Suprapubic skin (tissue), 4 donors: ENCODE data around the gene TMEM8B. TPM values are rescaled to one million over a fixed set of nuclear protein-coding genes. Genes with fewer than 3 reads are reported as not detected.

Source experiments
- DNase-seq, 2 donors: peaks; one replicate each; pipeline ENCODE4 v3.0.0-alpha.2; 2019; ENCODE audit warnings: low spot score in 2 of 2
- H3K27ac ChIP-seq: fragments of 200-600 bp; sonication (generic); one replicate; pipeline ENCODE4 v1.5.1; 2019
- H3K27me3 ChIP-seq: fragments of 200-600 bp; sonication (generic); one replicate; pipeline ENCODE4 v1.5.1; 2019
- H3K36me3 ChIP-seq: fragments of 200-600 bp; sonication (generic); one replicate; pipeline ENCODE4 v1.5.1; 2019
- H3K4me1 ChIP-seq: fragments of 200-600 bp; sonication (generic); one replicate; pipeline ENCODE4 v1.5.1; 2019
- H3K4me3 ChIP-seq: fragments of 200-600 bp; sonication (generic); one replicate; pipeline ENCODE4 v1.5.1; 2019; ENCODE audit warnings: mild to moderate bottlenecking
- H3K9me3 ChIP-seq: fragments of 200-600 bp; sonication (generic); one replicate; pipeline ENCODE4 v1.5.1; 2019
- CTCF ChIP-seq, 2 donors: fragments of 200-600 bp in 1 of 2; fragments of 450-650 bp in 1 of 2; sonication (generic) in 1 of 2; IDR thresholded peaks; one replicate each; pipeline ENCODE4 v1.5.1; 2016 to 2019; ENCODE audit warnings: antibody characterized with exemption in 2 of 2, mild to moderate bottlenecking in 1 of 2, moderate library complexity in 1 of 2
- EP300 ChIP-seq: sonication (generic); formaldehyde crosslinking; IDR thresholded peaks from one replicate; pipeline ENCODE4 v1.6.1; 2017; ENCODE audit warnings: antibody characterized with exemption
- POLR2A ChIP-seq, 2 donors: fragments of 450-650 bp; IDR thresholded peaks; one replicate each; pipeline ENCODE4 v1.6.1; 2017; ENCODE audit warnings: antibody characterized with exemption in 2 of 2, mild to moderate bottlenecking in 2 of 2, moderate library complexity in 2 of 2
- POLR2AphosphoS5 ChIP-seq, 3 donors: sonication (generic); formaldehyde crosslinking; IDR thresholded peaks; one replicate each; pipeline ENCODE4 v1.6.1; 2017; ENCODE audit warnings: antibody characterized with exemption in 3 of 3
- WGBS: methylation state at CpG from one replicate; pipeline ENCODE4 v1.1.5; 2018; 5-methylcytosine and 5-hydroxymethylcytosine counted together
- total RNA-seq, 4 donors: library from RNA; depleted of rRNA; stranded (reverse); fragments of >200 nt; gene quantifications; one replicate each; pipeline ENCODE4 v1.1.0, GENCODE V29; 2016

Gene TMEM8B
- total RNA-seq, 4 donors from 2014 or later, result 5.0 to 11.7 (median 8.0) TPM

GRCh38 chr9:35856206-35856605 is 27.2 kb downstream of the TMEM8B start:
- Histone ChIP-seq H3K27ac (no peak overlapping the region), H3K4me1 (peaks cover 3% of the 10 kb centered on the region), H3K9me3 (no peaks in the 10 kb centered on the region), H3K4me3 (no peak overlapping the region), H3K36me3 (peaks cover 6% of the 10 kb centered on the region), H3K27me3 (peaks cover 2% of the 10 kb centered on the region)
- TF ChIP-seq POLR2AphosphoS5 (IDR thresholded peaks at IDR 0.05) (no peak), POLR2A (IDR thresholded peaks at IDR 0.05) (no peak), EP300 (no peak), CTCF (IDR thresholded peaks at IDR 0.05) (no peak)
- 77% methylated on average over 3 of the region's 3 CpGs for WGBS
- no peak for DNase-seq

GRCh38 chr9:35856882-35857281 is 27.9 kb downstream of the TMEM8B start:
- H3K36me3 ChIP-seq, result peaks cover 6% of the 10 kb centered on the region
- WGBS, result 93% methylated on average over 5 of the region's 5 CpGs
- peaks cover 3% of the 10 kb centered on the region for H3K4me1 ChIP-seq
- H3K27me3 ChIP-seq, result peaks cover 8% of the 10 kb centered on the region
- no peaks in the 10 kb centered on the region for H3K9me3 ChIP-seq
- TF ChIP-seq EP300 (no peak), CTCF (IDR thresholded peaks at IDR 0.05) (no peak), POLR2AphosphoS5 (IDR thresholded peaks at IDR 0.05) (no peak), POLR2A (IDR thresholded peaks at IDR 0.05) (no peak)
- H3K27ac ChIP-seq, result no peak overlapping the region
- H3K4me3 ChIP-seq, result no peak overlapping the region
- DNase-seq, result no peak

GRCh38 chr9:35858458-35858857 is 29.4 kb downstream of the TMEM8B start:
- Histone ChIP-seq H3K27ac (no peak overlapping the region), H3K4me3 (no peak overlapping the region)

GRCh38 chr9:35859310-35859989 is 30.4 kb downstream of the TMEM8B start:
- DNase-seq, result no peak
- peaks cover 15% of the 10 kb centered on the region for H3K27me3 ChIP-seq
- WGBS, result 55% methylated on average over 14 of the region's 16 CpGs

More at GRCh38 chr9:35858458-35858857, 29.4 kb downstream of the TMEM8B start:
- no peak for DNase-seq
- Histone ChIP-seq H3K9me3 (no peaks in the 10 kb centered on the region), H3K36me3 (no peaks in the 10 kb centered on the region), H3K4me1 (peaks cover 3% of the 10 kb centered on the region), H3K27me3 (peaks cover 15% of the 10 kb centered on the region)
- 72% methylated on average over 5 of the region's 5 CpGs for WGBS
- no peak for TF ChIP-seq CTCF (IDR thresholded peaks at IDR 0.05)
- TF ChIP-seq EP300, result no peak
- TF ChIP-seq POLR2A (IDR thresholded peaks at IDR 0.05), result no peak

GRCh38 chr9:35859990-35860339 is 30.9 kb downstream of the TMEM8B start:
- no peaks in the 10 kb centered on the region for H3K9me3 ChIP-seq
- no peak overlapping the region for H3K27ac ChIP-seq
- H3K36me3 ChIP-seq, result no peaks in the 10 kb centered on the region
- peaks cover 3% of the 10 kb centered on the region for H3K4me1 ChIP-seq
- no peak overlapping the region for H3K4me3 ChIP-seq
- TF ChIP-seq POLR2AphosphoS5 (IDR thresholded peaks at IDR 0.05), result no peak
- no peak for TF ChIP-seq CTCF (IDR thresholded peaks at IDR 0.05)
- TF ChIP-seq POLR2A (IDR thresholded peaks at IDR 0.05), result no peak
- TF ChIP-seq EP300, result no peak
- no peak for DNase-seq
- WGBS, result 42% methylated on average over 3 of the region's 3 CpGs
- H3K27me3 ChIP-seq, result peaks cover 15% of the 10 kb centered on the region

More at GRCh38 chr9:35859310-35859989, 30.4 kb downstream of the TMEM8B start:
- H3K27ac ChIP-seq, result no peak overlapping the region
- H3K4me3 ChIP-seq, result no peak overlapping the region
- no peaks in the 10 kb centered on the region for H3K36me3 ChIP-seq
- peaks cover 3% of the 10 kb centered on the region for H3K4me1 ChIP-seq
- TF ChIP-seq EP300 (no peak), POLR2AphosphoS5 (IDR thresholded peaks at IDR 0.05) (no peak), CTCF (IDR thresholded peaks at IDR 0.05) (no peak), POLR2A (IDR thresholded peaks at IDR 0.05) (no peak)
- no peaks in the 10 kb centered on the region for H3K9me3 ChIP-seq
